ENCODE measurements around the gene KLHL22. TPM values are rescaled to one million over a fixed set of nuclear protein-coding genes. Genes with fewer than 3 reads are reported as not detected.
"Not testable (repeated sequence)": the region's sequence is repeated elsewhere in the genome, so short reads cannot be mapped to it uniquely, and the experiment has no call there.

The KLHL22 gene
- total RNA-seq, 4 donors from 2014 or later = 14.0 to 23.8 (median 20.2) TPM

- TF ChIP-seq POLR2A (IDR thresholded peaks at IDR 0.05) = no peak
- no peak for DNase-seq (ENCODE audit: low spot score in 2 of 2)
- intact Hi-C loops (cut with DNase I; ENCODE audit: low total_unique reads) = no loop called here
- 91 to 97% methylated on average over 1 of the region's 1 CpG for WGBS, 2 donors
- no peak overlapping the region for H3K4me3 ChIP-seq (ENCODE audit: low read depth, poor library complexity, severe bottlenecking)
These were observed 15.9 kb downstream of the KLHL22 start for GRCh38 chr22:20479612-20480196.

- 93 to 95% methylated on average over 6 of the region's 6 CpGs for WGBS, 2 donors
- intact Hi-C loops (cut with DNase I; ENCODE audit: low total_unique reads); DNase-seq (ENCODE audit: low spot score in 2 of 2); H3K4me3 ChIP-seq (ENCODE audit: low read depth, poor library complexity, severe bottlenecking): not testable (repeated sequence)
These were observed 17.5 kb downstream of the KLHL22 start for GRCh38 chr22:20478059-20478458.

GRCh38 chr22:20475569-20475968 is 20.0 kb downstream of the KLHL22 start:
- intact Hi-C loops (cut with DNase I; ENCODE audit: low total_unique reads); DNase-seq (ENCODE audit: low spot score in 2 of 2); H3K4me3 ChIP-seq (ENCODE audit: low read depth, poor library complexity, severe bottlenecking): not testable (repeated sequence)
- WGBS, 2 donors = 66 to 72% methylated on average over 12 of the region's 12 CpGs

- 91 to 95% methylated on average over 4 of the region's 4 CpGs for WGBS, 2 donors
- intact Hi-C loops (cut with DNase I; ENCODE audit: low total_unique reads) = no loop called here
- no peak for TF ChIP-seq CTCF (IDR thresholded peaks at IDR 0.05)
- no peak for TF ChIP-seq POLR2A (IDR thresholded peaks at IDR 0.05)
These were observed 20.5 kb downstream of the KLHL22 start for GRCh38 chr22:20475115-20475436.

GRCh38 chr22:20472629-20473442 is 22.8 kb downstream of the KLHL22 start:
- no peak overlapping the region for H3K4me3 ChIP-seq (ENCODE audit: low read depth, poor library complexity, severe bottlenecking)
- WGBS, 2 donors = 81 to 87% methylated on average over 11 of the region's 11 CpGs
- TF ChIP-seq POLR2A (IDR thresholded peaks at IDR 0.05) (no peak), CTCF (IDR thresholded peaks at IDR 0.05) (no peak)
- no peak for DNase-seq (ENCODE audit: low spot score in 2 of 2)
- intact Hi-C loops (cut with DNase I; ENCODE audit: low total_unique reads) = no loop called here

More at GRCh38 chr22:20475115-20475436, 20.5 kb downstream of the KLHL22 start:
- H3K4me3 ChIP-seq (ENCODE audit: low read depth, poor library complexity, severe bottlenecking) = no peak overlapping the region
- no peak for DNase-seq (ENCODE audit: low spot score in 2 of 2)

GRCh38 chr22:20471126-20471833 is 24.3 kb downstream of the KLHL22 start:
- H3K4me3 ChIP-seq (ENCODE audit: low read depth, poor library complexity, severe bottlenecking) = no peak overlapping the region
- TF ChIP-seq CTCF (IDR thresholded peaks at IDR 0.05) (no peak), POLR2A (IDR thresholded peaks at IDR 0.05) (no peak)
- no peak for DNase-seq (ENCODE audit: low spot score in 2 of 2)
- 64 to 65% methylated on average over 9 of the region's 9 CpGs for WGBS, 2 donors
- intact Hi-C loops (cut with DNase I; ENCODE audit: low total_unique reads) = no loop called here

- DNase-seq (ENCODE audit: low spot score in 2 of 2); H3K4me3 ChIP-seq (ENCODE audit: low read depth, poor library complexity, severe bottlenecking); intact Hi-C loops (cut with DNase I; ENCODE audit: low total_unique reads): not testable (repeated sequence)
- 96 to 98% methylated on average over 2 of the region's 2 CpGs for WGBS, 2 donors
These were observed 25.1 kb downstream of the KLHL22 start for GRCh38 chr22:20470525-20470924.
